ENCODE data around the gene C8A.

DNA sequence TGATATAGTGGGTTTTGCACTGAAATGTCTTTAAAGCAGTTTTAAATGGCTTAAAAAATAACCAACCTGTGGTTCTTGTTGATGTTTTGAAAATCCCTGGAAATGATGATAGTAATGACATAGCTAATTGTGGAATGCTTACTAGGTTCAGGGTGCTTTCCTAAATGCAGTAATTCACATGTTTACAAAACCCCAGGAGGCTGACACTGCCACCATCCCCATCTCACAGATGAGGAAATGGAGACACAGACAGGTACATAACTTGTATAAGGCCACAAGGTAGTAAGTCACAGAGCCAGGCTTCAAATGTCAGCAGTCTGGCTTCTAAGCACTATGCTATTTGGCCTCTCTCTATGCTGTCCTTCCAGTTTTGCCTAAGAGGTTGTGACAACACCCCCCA lies 70.6 kb downstream of the C8A start:
- TF ChIP-seq, protein P1, sequence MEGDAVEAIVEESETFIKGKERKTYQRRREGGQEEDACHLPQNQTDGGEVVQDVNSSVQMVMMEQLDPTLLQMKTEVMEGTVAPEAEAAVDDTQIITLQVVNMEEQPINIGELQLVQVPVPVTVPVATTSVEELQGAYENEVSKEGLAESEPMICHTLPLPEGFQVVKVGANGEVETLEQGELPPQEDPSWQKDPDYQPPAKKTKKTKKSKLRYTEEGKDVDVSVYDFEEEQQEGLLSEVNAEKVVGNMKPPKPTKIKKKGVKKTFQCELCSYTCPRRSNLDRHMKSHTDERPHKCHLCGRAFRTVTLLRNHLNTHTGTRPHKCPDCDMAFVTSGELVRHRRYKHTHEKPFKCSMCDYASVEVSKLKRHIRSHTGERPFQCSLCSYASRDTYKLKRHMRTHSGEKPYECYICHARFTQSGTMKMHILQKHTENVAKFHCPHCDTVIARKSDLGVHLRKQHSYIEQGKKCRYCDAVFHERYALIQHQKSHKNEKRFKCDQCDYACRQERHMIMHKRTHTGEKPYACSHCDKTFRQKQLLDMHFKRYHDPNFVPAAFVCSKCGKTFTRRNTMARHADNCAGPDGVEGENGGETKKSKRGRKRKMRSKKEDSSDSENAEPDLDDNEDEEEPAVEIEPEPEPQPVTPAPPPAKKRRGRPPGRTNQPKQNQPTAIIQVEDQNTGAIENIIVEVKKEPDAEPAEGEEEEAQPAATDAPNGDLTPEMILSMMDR (optimal IDR thresholded peaks at IDR 0.05 in 1 of 3, IDR thresholded peaks at IDR 0.05 in 1 of 3, conservative IDR thresholded peaks at IDR 0.05 in 1 of 3; ENCODE audit: extremely low read depth in 1 of 3, insufficient read depth in 2 of 3, low read length in 3 of 3), result no peak
- TF ChIP-seq EZH2 (IDR thresholded peaks at IDR 0.05; ENCODE audit: low read length), result no peak

Measured in keratinocyte (primary cell).